GM18951 (cell line): ENCODE results near the gene CALCOCO1.
"Not testable (repeated sequence)": the region's sequence is repeated elsewhere in the genome, so short reads cannot be mapped to it uniquely, and the experiment has no call there.

Experiments
- POLR2A ChIP-seq: IDR thresholded peaks from 4 replicates; pipeline ENCODE4 v1.6.1; 2011; ENCODE audit warnings: mild to moderate bottlenecking; ENCODE audit not compliant: insufficient read length, insufficient read depth; ENCODE audit errors: extremely low read depth
- in situ Hi-C: fragments of 300-500 bp; cut with MboI; formaldehyde crosslinking; loops from one replicate; pipeline ENCODE4 v1.12.0; 2022; ENCODE audit warnings: low sequenced_read_pairs, mixed read lengths, inconsistent platforms; ENCODE audit not compliant: unreplicated experiment

The CALCOCO1 gene

GRCh38 chr12:53737093-53737808, 10.0 kb upstream of the CALCOCO1 start:
- no peak for TF ChIP-seq POLR2A
- in situ Hi-C loops, result no loop called here

GRCh38 chr12:53736592-53736991, 9.3 kb upstream of the CALCOCO1 start:
- in situ Hi-C loops, result no loop called here
- TF ChIP-seq POLR2A, result no peak

- in situ Hi-C loops, result no loop called here
- TF ChIP-seq POLR2A, result no peak
Observed at GRCh38 chr12:53735556-53735955, 8.3 kb upstream of the CALCOCO1 start.

- in situ Hi-C loops, result no loop called here
- no peak for TF ChIP-seq POLR2A
Observed at GRCh38 chr12:53734425-53734824, 7.2 kb upstream of the CALCOCO1 start.

GRCh38 chr12:53733807-53734200, 6.6 kb upstream of the CALCOCO1 start:
- in situ Hi-C loops, result no loop called here
- no peak for TF ChIP-seq POLR2A

DNA sequence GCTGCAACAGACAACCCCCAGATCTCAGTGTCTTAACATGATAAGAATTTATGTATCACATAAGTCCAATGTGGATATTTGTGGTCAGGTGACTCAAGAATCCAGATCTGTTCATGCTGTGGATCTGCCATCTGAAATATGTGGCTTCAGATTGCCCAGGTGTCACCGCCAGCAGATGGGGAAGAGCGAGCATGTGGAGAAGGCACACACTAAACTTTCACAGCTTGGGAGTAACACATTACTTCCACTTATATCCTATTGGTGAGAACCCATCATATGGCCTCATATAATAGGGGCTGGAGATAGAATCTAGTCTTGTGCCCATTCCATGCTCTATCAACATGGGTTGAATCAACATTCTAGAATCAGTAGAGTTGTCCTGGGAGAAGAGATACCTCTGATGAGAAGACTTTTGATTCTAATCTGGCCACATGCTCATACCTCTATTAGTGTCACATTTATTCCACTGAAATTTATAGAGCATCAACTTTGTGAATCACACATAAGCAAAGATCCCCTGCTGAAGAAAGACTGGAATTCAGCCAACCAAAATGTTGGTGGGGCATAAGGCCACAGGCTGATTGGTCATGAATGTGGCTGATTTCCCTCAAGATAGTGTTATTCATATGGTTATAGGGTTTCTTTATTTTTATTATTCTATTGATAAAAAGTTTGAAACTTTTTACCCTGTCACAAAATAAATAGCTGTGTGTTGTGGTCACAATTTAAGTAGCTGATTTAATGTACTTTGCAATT, 6.0 kb upstream of the CALCOCO1 start:
- in situ Hi-C loops, result no loop called here
- TF ChIP-seq POLR2A, result no peak

DNA sequence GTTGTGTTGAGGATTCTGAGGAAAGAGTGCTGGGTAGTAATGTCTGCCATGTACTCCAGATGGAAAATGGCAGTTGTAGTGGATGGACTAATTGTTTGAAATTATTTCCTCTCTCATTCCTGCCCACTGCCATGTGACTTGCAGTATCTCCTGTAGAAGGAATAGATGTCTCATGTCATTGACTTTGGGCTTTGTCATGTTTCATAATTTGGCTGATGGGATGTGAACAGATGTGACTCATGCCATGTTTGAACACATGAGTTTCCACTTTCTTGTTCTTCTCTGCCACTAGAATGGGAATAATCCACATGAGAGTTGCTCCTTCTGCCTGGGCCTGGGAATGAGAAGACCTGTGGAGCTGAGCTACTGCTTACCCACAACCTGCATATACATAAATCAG, 2.4 kb upstream of the CALCOCO1 start:
- in situ Hi-C loops, result no loop called here
- no peak for TF ChIP-seq POLR2A

- TF ChIP-seq POLR2A, result no peak
Observed at GRCh38 chr12:53728206-53728605, 954 bp upstream of the CALCOCO1 start.

DNA sequence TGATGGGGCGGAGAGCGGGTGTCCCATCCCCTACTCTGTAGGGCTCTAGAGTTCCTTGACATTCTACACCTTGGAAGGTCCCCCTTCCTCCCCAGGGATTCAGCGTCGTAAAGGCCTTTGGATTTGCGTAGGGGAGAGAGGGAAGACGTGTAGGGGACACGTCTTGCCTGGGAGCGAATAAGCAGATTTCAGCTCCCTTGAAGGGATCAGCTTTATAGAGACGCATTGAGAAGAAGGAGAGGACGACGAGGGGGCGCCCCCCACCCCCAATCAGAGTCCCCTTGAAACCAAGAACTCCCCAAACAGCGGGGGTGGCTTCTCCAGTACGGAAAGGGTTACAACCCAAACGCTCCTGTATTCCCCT, 324 bp downstream of the CALCOCO1 start:
- in situ Hi-C loops, result no loop called here
- TF ChIP-seq POLR2A, result no peak

More at GRCh38 chr12:53728206-53728605, 954 bp upstream of the CALCOCO1 start:
- in situ Hi-C loops, result no loop called here

DNA sequence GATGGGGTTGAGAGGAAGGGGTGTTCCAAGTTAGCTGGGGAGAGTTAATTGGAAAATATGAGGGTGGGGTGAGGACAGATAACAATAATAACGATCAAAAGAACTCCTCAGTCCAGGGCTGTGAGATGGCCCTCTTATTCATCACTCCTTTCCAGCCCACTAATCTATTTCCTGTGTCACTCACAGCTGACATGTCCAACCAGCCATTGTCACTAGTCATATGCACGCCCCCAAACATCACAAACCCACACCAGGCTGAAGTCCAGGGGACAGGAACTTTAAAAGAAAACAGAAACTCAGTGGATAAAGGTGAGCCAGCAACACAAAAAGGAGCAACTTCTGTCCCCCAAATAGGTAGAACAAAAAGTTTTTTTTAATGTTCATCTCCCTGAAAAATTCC, 911 bp downstream of the CALCOCO1 start:
- in situ Hi-C loops, result no loop called here
- TF ChIP-seq POLR2A, result no peak

DNA sequence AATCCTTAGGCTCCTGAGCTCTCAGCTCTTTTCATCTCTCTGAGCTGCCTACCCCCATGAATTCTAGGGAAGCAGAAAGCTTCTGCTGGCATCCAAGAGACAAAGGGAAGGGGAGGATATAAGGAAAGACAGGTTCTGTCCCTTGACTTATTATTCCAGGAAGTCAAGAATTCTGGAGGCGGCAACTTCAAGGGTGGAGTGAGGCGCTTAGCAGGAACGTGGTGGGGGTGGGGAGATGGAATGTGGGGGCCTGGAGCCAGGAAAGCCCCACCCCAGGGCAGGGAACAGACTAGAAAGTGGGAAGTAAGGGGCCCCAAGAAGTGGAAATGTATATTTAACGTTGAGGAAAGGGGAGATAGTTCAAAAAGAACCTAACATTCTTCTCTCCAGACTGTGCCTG, 1.4 kb downstream of the CALCOCO1 start:
- TF ChIP-seq POLR2A, result no peak

DNA sequence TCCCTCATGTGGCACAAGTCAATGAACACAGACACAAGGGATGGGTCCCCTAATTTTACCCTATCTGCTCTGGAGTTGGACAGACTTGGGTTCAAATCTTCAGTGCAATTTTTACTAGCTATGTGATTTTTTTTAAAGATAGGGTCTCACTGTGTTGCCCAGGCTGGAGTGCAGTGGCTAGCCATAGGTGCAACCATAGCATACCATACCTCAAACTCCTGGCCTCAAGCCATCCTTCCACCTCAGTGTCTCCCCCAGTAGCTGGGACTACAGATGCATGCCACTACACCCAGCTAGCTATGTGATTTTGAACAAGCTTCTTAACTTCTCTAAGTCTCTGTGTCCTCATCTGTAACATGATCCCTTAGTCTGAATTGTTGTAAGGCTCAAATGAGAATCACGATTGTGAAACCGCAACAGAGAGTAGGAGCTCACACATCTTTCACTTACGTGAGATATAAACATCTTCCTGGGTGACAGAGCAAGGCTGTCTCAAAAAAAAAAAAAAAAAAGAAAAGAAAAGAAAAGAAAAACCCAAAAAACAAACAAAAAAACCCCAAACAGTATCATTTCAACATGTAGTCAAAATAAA, 4.7 kb downstream of the CALCOCO1 start:
- in situ Hi-C loops, result no loop called here
- TF ChIP-seq POLR2A, result no peak

More for the DNA sequence above, 1.4 kb downstream of the CALCOCO1 start:
- in situ Hi-C loops, result no loop called here

GRCh38 chr12:53720946-53721345, 6.3 kb downstream of the CALCOCO1 start:
- no peak for TF ChIP-seq POLR2A
- in situ Hi-C loops, result no loop called here

GRCh38 chr12:53719649-53720048, 7.6 kb downstream of the CALCOCO1 start:
- in situ Hi-C loops, result no loop called here
- TF ChIP-seq POLR2A, result no peak

GRCh38 chr12:53718567-53718966, 8.7 kb downstream of the CALCOCO1 start:
- in situ Hi-C loops, result not testable (repeated sequence)
